Liver (tissue), 3 donors: ENCODE measurements around the gene PGAP1.

Source experiments
- EGR1 ChIP-seq, 2 donors: IDR thresholded peaks; 2 replicates each; pipeline ENCODE4 v1.6.1; 2016 to 2018; ENCODE audit warnings: antibody characterized with exemption in 2 of 2, low read depth in 2 of 2
- JUND ChIP-seq, 2 donors: IDR thresholded peaks; 2 replicates each; pipeline ENCODE4 v1.6.1; 2016; ENCODE audit warnings: antibody characterized with exemption in 2 of 2
- RAD21 ChIP-seq, 2 donors: IDR thresholded peaks; 2 replicates each; pipeline ENCODE4 v1.6.1; 2016; ENCODE audit warnings: antibody characterized with exemption in 2 of 2, mild to moderate bottlenecking in 2 of 2
- REST ChIP-seq: IDR thresholded peaks from 2 replicates; pipeline ENCODE4 v1.6.1; 2016; ENCODE audit warnings: antibody characterized with exemption, mild to moderate bottlenecking
- YY1 ChIP-seq: IDR thresholded peaks from 2 replicates; pipeline ENCODE4 v1.6.1; 2016; ENCODE audit warnings: antibody characterized with exemption, mild to moderate bottlenecking
- TF ChIP-seq, protein P1 (sequence below): fragments of 150-350 bp; IDR thresholded peaks from 2 replicates; pipeline ENCODE4 v1.5.1; 2017; ENCODE audit warnings: improper control_type of control experiment, low read depth, low read length; ENCODE audit not compliant: missing input control
- TF ChIP-seq, protein P2 (sequence below): IDR thresholded peaks from 2 replicates; pipeline ENCODE4 v1.6.1; 2016; ENCODE audit warnings: antibody characterized with exemption
- TF ChIP-seq, protein P3 (sequence below): IDR thresholded peaks from 2 replicates; pipeline ENCODE4 v1.6.1; 2016; ENCODE audit warnings: antibody characterized with exemption
- donor health status: healthy.
- donor health status: healthy.

DNA sequence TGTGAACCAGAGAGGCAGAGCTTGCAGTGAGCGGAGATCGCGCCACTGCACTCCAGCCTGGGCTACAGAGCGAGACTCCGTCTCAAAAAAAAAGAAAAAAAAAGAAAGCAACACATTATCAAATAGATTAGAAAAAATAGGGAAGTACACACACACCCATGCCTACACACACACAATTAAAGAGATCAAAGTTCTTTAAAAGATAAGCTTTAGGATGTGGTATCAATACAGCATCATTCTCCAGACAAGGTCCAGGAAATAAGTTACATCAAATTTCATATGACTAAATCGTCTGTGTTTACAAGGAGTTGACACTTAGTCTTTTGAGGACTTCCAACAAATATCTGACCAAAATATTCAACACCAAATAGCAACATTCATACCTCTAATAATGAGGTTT, 25.7 kb downstream of the PGAP1 start:
- no peak for TF ChIP-seq YY1
- no peak for TF ChIP-seq REST
- TF ChIP-seq, protein P1, sequence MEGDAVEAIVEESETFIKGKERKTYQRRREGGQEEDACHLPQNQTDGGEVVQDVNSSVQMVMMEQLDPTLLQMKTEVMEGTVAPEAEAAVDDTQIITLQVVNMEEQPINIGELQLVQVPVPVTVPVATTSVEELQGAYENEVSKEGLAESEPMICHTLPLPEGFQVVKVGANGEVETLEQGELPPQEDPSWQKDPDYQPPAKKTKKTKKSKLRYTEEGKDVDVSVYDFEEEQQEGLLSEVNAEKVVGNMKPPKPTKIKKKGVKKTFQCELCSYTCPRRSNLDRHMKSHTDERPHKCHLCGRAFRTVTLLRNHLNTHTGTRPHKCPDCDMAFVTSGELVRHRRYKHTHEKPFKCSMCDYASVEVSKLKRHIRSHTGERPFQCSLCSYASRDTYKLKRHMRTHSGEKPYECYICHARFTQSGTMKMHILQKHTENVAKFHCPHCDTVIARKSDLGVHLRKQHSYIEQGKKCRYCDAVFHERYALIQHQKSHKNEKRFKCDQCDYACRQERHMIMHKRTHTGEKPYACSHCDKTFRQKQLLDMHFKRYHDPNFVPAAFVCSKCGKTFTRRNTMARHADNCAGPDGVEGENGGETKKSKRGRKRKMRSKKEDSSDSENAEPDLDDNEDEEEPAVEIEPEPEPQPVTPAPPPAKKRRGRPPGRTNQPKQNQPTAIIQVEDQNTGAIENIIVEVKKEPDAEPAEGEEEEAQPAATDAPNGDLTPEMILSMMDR = no peak
- TF ChIP-seq, protein P2, sequence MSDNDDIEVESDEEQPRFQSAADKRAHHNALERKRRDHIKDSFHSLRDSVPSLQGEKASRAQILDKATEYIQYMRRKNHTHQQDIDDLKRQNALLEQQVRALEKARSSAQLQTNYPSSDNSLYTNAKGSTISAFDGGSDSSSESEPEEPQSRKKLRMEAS = no peak
- no peak for TF ChIP-seq RAD21 (IDR thresholded peaks at IDR 0.05)
- TF ChIP-seq, protein P3, sequence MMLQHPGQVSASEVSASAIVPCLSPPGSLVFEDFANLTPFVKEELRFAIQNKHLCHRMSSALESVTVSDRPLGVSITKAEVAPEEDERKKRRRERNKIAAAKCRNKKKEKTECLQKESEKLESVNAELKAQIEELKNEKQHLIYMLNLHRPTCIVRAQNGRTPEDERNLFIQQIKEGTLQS = no peak
- no peak for TF ChIP-seq JUND (IDR thresholded peaks at IDR 0.05)
- TF ChIP-seq EGR1 (IDR thresholded peaks at IDR 0.05; ENCODE audit: low read depth in 2 of 2) = no peak
